ENCODE measurements around the gene ANKRD11. TPM values are rescaled to one million over a fixed set of nuclear protein-coding genes. Genes with fewer than 3 reads are reported as not detected.
A peak's percentile ranks its signal among the peaks of the same experiment; 100 is the strongest.
"Not testable (repeated sequence)": the region's sequence is repeated elsewhere in the genome, so short reads cannot be mapped to it uniquely, and the experiment has no call there.

ANKRD11 gene
- polyA plus RNA-seq, 1 donor, result 105 TPM

DNA sequence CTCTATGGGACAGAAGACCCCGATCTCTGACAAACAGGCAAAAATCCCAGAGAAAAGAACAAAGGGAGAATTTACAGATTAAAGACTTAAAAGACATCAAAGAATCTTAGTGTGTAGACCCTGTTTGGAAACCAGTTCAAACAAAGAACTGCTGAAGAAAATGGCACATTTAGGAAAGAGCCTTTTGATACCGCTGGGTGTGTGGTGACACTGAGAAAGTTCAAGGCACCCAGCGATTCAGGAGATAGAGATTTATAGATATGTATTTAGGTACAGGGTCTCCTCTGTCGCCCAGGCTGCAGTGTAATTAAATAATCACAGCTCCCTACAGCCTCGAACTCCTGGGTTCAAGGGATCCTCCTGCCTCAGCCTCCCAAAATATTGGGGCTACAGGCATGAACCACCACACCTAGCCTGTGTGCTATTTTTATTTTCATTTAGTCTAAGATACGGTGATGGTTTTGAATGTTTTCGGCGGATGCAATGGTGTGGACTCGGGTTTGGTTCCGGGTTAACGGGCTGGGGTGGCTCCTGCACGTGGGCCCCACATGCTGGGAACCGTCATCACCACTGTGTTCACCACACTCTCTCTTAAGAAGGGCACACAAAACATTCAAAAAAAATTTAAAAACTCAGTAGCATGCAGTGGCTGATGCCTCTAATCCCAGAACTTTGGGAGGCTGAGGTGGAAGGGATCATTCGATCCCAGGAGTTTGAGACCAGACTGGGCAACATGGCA is 158.8 kb downstream of the ANKRD11 start:
- no peak for DNase-seq

- DNase-seq, result no peak
These were observed 160.0 kb downstream of the ANKRD11 start for GRCh38 chr16:89330177-89330856.

DNA sequence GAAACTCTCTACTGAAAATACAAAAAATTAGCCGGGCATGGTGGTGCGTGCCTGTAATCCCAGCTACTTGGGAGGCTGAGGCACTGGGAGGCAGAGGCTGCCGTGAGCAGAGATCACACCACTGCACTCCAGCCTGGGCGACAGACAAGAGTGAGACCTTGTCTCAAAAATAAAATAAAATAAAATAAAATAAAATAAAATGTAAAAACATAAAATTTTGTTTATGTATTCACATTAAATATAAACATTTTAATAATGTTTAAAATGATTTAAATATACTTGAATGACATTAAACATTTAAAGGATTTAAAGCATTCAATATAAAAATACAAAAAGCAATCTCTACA is 160.6 kb downstream of the ANKRD11 start:
- DNase-seq, result not testable (repeated sequence)

DNA sequence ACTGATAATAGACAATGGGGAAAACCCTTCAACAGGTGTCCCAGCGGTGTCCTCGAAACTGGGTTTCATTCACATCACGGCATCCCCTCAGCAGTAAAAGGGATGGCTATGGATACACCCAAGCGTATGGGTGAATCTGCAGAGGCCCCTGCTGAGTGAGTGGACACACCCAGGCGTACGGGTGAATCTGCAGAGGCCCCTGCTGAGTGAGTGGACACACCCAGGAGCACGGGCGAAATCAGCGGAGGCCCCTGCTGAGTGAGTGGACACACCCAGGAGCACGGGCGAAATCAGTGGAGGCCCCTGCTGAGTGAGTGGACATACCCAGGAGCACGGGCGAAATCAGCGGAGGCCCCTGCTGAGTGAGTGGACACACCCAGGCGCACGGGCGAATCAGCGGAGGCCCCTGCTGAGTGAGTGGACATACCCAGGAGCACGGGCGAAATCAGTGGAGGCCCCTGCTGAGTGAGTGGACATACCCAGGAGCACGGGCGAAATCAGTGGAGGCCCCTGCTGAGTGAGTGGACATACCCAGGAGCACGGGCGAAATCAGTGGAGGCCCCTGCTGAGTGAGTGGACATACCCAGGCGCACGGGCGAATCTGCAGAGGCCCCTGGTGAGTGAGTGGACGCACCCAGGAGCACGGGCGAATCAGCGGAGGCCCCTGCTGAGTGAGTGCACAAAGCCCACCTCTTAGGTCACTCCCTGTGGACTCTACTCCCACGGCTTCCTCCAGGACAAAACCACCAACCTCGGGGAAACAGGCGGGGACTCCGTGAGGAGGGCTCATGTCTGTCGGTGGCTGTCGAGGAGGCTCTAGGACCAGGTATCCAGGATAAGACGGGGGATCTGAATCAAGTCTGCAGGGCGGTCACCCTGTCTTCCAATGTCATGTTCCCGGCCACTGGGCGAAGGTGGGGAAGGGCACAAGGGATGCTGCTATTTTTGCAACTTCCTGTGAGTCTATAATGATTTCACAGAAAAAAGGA is 161.7 kb downstream of the ANKRD11 start:
- not testable (repeated sequence) for DNase-seq

DNA sequence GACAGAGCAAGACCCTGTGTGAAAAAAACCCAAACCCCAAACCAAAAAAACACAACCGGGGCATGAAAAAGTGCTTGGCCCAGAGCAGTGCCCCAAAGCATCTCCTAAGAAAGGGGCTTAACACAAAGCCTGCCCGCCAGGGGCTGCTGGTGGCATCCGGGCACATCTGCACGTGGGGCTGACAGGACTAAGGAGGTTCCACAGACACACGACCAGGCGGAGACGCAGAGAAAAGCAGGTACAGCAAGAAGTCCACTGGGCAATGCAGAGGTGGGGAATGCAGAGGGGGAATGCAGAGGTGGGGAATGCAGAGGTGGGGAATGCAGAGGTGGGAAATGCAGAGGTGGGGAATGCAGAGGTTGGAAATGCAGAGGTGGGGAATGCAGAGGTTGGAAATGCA is 163.6 kb downstream of the ANKRD11 start:
- no peak for DNase-seq

- no peak for DNase-seq
These were observed 164.4 kb downstream of the ANKRD11 start for GRCh38 chr16:89325861-89326471.

DNA sequence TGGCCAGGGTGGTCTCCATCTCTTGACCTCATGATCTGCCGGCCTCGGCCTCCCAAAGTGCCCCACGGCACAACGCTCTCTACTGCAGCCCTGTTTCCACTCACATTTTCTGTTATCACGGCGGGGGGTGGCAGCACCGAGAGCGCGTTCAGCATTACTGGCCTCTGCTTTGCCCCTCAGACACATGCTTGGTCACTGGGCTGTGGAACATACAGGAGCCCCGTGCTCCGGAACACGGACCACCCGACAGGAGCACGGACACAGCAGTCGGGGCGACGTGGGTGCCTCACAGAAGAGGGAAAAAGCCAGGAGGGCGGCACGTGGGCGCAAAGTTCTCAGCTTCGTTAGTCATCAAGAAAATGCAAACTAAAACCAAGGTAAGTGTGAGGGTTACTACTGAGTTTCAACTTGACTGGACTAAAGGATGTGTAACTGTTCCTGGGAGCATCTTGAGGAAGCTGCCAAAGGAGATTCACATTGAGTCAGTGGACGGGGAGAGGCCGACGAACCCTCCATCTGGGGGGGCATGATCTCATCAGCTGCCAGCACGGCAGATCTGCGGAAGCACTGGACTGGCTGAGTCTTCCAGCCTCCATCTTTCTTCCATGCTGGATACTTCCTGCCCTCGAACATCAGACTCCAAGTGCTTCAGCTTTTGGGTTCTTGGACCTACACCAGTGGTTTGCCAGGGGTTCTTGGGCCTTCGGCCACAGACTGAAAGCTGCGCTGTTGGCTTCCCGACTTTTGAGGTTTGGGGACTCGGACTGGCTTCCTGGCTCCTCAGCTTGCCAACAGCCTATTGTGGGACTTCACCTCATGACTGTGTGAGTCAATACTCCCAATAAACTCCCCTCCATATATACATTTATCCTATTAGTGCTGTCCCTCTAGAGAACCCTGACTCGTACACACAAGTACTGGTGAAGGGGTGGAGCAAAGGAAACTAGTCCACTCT is 166.0 kb downstream of the ANKRD11 start:
- no peak for DNase-seq

GRCh38 chr16:89323120-89323960 is 167.0 kb downstream of the ANKRD11 start:
- DNase-seq, result no peak

DNA sequence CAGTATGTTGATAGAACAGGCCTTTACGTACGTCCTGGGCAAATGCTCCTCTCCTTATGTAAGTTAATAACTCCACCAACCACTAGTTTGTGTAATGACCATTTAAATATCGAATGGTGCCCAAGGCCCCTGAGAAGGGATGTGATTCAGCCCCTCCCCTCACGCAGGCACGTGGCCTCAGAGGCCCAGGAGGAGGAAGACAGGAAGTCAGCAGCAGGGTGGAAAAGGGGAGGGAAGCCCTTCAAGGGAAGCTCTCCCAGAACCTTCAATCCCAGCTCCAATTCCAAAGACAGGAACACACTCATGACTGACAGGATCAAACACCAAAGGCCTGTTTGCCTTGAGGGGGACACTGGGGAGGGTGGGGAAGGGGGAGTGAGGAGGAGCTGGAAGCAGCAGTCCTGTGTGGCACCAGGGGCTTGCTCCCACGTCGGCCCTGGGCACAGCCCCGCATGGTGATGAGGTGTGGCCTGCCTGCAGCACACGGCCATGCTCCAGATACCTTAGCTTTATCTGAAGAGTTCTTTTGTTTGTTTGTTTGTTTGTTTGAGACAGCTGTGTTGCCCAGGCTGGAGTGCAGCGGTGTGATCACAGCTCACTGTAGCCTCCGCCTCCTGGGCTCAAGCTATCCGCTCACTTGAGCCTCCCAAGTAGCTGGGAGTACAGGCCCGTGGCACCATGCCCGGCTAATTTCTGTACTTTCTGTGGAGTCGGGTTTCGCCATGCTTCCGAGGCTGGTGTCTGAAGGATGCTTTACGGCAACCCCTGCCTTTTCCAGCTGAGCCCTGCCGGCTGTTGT is 167.8 kb downstream of the ANKRD11 start:
- DNase-seq, result peak; percentile 44

DNA sequence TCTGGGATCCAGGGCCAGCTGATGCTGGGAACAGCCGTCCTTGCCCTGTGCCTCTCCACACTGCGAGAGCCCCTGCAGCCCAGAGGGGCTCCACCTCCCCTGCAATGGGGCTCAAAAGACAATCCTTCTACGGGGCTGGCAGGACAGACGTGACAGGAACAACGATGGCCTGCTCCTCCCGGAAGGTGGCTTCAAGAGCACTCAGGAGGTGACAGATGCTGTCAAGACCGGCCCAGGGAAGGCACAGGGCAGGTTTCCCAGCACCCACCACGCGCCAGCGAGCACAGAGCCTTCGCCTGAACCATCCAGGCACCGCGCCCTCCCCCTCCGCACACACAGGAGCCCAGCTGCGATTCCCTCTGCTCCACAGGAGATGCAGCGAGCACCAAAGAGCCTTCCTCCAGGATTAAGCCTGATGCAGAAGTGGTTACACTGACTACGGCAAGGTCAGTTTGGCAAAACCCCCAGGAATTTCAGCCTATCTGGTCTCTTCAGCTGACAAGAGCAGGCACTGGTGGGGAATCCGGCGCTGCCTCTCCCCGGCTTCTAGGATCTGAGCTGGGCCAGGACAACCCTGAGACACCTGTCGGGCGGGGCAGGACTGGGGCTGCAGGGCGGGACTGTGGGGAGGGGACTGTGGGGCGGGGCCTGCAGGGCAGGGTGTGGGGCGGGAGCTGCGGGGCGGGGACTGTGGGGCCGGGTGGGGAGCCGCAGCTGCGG is 169.4 kb downstream of the ANKRD11 start:
- no peak for DNase-seq

GRCh38 chr16:89319886-89320781 is 170.2 kb downstream of the ANKRD11 start:
- no peak for DNase-seq

DNA sequence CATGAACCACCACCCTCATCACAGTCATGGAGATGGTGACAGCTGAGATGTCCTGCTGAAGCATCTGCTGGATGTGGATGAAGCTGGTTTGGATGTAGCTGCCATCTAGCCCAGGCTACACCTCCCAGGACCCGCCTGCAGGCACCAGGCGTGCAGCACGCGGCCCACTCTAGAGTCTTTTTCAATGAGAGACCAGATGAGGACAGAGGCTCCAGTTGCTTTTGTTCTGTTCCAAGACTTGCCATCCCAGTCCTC is 170.8 kb downstream of the ANKRD11 start:
- DNase-seq, result no peak

DNA sequence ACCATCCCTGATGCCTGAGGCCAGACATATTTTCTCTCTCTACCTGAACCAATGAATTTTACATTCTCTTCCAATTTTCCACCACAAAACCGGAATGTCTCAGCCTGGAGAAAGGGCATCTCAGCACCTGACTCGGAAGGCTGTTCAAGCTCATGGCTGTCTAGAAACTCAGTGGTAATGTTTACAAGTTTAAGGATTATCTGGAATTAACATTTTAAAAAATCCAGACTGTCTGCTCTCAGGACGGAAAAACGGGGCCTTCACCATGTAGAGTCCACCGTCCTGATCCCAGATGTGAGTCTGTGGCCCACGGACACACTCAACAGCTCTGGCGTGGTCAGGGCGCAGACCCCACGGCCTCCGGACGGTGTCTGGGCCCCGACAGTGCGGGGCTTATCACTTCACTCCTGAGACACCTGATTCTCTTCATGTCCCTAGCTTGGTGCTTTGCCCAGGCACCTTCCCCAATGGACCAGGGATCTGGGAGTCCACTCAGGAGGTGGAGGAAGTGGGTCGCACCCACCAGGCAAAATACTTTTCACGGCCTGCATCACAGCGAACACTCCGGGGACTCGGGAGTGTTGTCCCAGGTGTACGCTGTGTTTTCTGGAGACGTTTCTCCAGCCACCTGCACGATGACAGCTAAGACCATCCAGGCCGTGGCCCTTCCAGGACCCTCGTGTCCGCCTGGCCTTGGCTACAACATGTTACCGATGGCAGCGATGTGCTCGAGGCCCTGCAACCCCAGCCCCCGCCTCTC is 171.3 kb downstream of the ANKRD11 start:
- no peak for DNase-seq

GRCh38 chr16:89318430-89318758 is 172.0 kb downstream of the ANKRD11 start:
- DNase-seq, result no peak

GRCh38 chr16:89317729-89318429 is 172.5 kb downstream of the ANKRD11 start:
- no peak for DNase-seq

GRCh38 chr16:89317101-89317671 is 173.2 kb downstream of the ANKRD11 start:
- DNase-seq, result no peak
